RPMI7951 (cell line): ENCODE data around the gene FAU. TPM values are rescaled to one million over a fixed set of nuclear protein-coding genes. Genes with fewer than 3 reads are reported as not detected.

Experiments used
- DNase-seq: peaks from one replicate; pipeline ENCODE4 v3.0.0-alpha.2; 2012; ENCODE audit warnings: low read depth
- total RNA-seq: library from RNA; depleted of rRNA; stranded (reverse); fragments of >200 nt; shearing (Covaris generic); gene quantifications from 2 replicates; pipeline ENCODE4 v1.2.3, GENCODE V29; 2014

Gene FAU
- total RNA-seq, 1 experiment from 2014 or later = 366 TPM

DNA sequence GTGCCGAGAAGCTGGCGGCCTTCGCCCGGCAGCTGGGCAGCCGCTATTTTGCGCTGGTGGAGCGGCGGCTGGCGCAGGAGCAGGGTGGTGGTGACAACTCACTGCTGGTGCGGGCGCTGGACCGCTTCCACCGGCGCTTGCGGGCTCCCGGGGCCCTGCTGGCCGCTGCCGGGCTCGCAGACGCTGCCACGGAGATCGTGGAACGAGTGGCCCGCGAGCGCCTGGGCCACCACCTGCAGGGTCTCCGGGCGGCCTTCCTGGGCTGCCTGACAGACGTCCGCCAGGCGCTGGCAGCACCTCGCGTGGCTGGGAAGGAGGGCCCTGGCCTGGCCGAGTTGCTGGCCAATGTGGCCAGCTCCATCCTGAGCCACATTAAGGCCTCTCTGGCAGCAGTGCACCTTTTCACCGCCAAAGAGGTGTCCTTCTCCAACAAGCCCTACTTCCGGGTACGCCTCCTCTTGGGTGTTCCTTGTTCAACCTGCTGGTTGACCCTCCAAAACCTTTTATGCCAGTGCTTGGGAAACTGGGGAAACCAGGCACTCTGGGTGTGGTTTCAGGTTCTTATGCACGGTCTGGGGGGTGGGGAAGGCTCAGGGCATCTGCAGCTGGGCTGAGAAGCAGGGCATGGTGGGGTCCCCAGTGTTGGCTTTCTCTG is 13.3 kb downstream of the FAU start:
- no peak for DNase-seq

DNA sequence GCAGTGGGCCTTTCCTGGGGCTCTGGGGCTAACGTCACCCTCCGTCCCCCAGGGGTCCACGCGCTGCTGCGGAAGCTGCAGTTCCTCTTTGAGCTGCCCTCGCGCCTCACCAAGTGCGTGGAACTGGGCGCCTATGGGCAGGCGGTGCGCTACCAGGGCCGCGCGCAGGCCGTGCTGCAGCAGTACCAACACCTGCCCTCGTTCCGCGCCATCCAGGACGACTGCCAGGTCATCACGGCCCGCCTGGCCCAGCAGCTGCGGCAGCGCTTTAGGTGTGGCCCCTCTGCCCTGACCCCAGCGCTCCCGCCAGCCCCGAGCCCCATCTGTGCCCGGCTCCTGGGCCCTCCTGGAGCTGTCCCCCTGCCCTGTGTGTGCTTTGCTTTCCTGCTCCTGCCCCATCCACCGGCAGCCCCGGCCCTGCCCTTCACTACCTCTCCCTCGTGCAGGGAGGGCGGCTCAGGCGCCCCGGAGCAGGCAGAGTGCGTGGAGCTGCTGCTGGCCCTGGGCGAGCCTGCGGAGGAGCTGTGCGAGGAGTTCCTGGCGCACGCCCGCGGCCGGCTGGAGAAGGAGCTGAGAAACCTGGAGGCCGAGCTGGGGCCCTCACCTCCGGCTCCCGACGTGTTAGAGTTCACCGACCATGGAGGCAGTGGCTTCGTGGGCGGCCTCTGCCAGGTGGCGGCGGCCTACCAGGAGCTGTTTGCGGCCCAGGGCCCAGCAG is 14.0 kb downstream of the FAU start:
- DNase-seq = no peak

DNA sequence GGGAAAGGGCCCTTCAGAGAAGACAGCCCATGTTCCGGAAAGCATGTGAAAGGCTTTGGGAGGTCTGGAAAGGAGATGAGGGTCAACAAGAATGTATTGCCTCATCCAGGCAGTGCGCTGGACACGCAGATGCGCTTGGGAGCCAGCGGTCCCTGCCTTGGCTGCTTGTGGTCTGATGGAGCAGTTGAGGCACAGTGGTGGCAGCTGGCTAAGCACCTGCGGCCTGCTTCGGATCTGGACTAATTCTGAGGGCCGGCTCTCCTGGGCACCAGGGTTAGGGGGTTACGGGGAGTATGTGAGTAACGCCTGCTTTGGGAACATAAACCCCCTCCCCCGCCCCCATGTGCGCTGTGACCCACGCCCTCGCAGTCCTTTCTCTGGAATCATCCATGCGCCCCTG is 14.9 kb downstream of the FAU start:
- DNase-seq = no peak

DNA sequence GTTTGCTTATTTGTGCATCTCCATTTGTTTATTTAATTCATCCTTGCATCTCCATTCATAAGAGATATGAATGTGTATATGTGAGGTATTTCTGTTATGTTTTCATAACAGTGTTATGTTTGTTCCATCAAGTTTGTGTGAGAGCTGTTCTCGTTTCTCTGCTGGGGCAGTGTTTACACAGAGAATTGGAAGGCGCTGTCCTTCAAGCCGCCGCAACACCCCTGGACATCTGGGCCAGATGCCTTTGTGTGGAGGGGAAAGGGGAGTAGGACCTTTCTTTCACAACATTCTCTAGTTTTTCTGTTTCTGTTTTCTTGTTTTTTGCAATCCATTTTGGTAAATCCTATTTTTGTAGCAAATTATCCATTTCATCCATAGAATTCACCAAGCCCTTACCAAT is 17.3 kb downstream of the FAU start:
- no peak for DNase-seq

DNA sequence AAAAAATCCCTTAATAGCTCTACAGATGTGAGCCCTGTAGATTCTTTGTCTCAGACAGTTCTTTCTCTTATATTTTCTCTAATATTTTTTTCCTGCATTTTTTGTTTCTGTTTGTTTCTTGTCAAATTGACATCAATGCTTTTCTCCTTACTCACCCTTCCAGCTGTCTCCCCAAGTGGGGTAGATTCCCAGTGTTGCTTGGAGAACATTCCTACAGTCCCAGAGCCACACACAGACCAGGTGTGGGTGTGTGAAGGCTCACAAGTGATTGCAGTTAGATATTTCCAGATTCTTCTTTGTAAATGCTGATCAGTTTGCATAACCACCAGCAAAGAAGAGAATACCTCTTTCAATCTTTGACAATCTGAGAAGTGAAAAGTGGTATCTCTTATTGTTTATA is 18.5 kb downstream of the FAU start:
- DNase-seq = no peak

DNA sequence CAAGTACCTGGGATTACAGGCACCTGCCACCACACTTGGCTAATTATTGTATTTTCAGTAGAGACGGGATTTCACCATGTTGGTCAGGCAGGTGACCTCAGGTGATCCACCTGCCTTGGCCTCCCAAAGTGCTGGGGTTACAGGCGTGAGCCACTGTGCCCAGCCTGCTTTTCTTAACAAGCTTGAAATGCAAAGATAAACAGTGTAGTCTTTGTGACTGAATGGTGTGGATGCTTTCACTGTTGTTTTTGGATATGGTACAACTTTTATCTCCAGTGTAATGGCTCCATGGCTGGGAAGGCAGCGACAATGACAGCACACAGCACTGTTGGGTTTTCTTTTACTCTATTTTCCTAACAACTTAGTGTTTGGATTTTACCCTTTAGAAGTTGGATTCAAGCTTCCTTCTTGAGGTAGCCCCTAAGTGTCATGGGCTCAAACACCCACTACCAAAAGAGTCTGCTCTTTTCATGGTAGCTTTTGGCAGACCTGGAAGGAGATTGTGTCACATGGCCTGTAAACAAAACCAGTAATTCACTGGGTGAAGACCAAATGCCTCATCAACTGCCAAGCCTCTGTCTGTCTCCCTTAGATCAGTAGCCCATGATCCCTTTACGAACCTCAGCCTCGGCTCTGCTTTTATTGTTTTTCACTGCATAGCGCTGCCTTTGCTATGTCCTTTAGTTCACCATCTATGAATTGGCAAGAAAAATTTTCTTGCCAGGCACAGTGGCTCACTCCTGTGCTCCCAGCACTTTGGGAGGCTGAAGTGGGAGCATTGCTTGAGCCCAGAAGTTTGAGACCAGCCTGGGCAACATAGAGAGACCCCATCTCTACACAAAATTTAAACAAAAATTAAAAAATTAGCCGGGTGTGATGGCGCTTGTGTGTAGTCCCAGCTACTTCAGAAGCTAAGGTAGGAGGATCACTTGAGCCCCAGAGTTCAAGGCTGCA is 19.5 kb downstream of the FAU start:
- no peak for DNase-seq

DNA sequence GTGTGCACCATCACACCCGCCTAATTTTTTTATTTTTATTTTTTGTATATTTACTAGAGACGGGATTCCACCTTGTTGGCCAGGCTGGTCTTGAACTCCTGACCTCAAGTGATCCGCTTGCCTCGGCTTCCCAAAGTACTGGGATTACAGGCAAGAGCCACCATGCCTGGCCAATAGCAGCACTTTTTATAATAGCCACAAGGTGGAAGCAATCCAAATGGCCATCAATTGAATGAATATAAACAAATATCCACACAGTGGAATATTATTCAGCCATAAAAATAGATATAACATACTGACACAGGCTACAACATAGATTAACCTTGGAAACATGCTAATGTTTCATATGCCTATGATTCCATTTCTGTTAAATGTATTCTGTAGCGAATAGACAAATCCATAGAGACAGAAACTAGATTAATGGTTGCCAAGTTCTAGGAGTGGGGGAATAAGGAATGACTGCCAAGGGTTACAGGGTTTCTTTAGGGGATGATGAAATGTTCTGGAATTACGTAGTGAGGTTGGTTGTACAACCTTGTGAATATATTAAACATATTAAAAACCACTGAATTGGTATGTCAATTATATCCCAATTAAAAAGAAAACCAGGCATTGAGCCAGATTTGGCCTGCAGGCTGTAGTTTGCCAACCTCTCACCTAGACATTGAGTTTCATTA is 21.1 kb downstream of the FAU start:
- DNase-seq = no peak

DNA sequence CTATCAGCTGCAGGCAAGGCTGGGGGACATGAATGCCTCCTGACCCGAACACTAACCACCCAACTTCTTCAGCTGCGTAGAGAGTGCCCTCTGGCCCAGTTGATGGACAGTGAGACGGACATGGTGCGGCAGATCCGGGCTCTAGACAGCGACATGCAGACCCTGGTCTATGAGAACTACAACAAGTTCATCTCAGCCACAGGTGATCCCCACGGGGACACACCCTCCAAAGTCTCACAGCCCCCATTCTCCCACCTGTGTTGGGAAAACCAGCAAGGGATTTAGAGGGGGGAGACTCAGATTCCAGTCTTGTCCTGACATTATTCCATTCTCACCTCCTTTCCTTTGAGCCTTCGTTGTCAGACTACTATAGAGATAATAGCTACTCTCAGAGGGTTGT is 25.0 kb downstream of the FAU start:
- no peak for DNase-seq

DNA sequence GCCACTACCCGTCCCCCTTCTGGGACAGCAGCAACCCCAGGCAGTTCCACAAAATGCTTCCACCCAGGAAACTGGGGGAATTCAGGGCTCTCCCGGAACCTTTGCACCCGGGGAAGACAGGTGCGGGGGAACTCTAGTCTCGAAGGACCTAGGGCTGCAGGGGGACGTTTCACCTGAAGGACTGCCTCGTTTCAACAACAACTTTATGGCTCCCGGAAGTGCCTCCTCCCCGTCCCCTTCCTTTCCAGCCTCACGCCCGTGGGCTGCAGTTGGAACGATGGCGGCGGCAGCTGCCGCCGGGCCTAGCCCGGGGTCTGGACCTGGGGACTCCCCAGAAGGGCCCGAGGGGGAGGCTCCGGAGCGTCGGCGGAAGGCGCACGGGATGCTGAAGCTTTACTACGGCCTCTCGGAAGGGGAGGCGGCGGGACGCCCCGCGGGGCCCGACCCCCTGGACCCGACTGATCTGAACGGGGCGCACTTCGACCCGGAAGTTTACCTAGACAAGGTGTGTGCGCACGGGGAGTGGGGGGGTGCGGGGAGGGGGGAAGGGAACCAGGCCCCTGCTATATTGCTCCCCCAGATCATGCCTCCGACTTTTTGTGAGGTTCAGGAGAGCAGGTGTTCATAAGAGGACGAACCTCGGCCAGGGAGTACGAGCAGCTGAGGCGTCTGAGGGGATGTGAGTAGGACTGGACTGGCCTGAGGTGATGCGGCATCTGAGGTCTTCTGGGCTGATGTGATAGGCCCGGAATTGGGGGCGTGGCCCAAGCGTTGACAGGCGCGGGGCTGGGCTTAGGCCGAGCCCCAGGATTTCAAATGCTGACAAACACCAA is 25.7 kb downstream of the FAU start, which contains the start of gene VPS51:
VPS51 (plus strand) TSS at position 241 of the 833 bp plus-strand sequence; CDS start at position 278, 37 bp downstream.
- DNase-seq = peak; percentile 89

DNA sequence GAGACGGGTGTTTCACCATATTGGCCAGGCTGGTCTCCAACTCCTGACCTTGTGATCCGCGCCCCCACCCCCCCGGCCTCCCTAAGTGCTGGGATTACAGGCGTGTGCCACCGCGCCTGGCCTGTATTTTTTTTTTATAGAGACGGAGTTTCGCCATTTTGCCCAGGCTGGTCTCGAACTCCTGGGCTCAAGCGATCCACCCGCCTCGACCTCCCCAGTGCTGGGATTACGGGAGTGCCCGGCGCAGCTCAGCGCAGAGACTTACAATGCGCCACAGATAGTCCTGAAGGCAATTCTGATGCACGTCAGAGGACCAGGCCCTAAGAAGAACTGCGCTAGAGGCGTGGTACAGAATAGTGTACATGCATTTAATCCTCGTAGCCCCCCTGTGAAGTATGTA is 26.5 kb downstream of the FAU start:
- DNase-seq = no peak

DNA sequence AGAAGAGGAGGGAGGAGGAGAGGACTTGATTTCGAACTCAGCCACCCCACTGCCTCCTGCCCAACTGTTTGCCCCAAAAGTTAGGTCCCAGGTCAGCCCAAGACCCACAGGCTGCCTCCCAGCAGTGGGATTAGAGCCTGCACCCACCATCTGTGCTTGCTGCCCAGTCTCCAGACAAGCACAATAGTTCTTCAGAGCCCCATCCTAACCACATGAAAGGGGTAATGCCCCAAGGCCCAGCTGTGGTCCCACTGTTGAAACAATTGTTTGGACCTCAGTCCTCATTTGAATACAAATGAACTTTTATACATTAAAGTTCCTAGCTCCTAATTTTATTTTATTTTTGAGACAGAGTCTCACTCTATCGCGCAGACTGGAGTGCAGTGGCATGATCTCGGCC is 31.3 kb downstream of the FAU start:
- DNase-seq = no peak

DNA sequence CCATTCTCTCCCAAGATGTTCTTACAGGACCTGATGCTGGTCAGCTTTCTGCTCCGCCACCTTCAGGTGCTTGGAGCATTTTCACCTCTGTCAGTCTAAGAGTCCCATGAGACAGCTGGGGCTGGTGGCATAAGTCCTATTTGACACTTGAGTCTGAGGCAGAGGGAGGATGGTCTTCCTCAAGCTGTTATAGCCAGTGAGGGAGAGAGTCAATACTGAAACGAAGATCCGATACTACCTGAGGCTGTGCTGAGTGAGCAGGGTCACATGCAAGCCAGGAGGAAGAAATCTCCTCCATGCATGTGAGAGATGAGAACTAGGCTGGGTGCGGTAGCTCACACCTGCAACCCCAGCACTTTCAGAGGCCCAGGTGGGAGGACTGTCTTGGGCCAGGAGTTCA is 32.3 kb downstream of the FAU start:
- no peak for DNase-seq

DNA sequence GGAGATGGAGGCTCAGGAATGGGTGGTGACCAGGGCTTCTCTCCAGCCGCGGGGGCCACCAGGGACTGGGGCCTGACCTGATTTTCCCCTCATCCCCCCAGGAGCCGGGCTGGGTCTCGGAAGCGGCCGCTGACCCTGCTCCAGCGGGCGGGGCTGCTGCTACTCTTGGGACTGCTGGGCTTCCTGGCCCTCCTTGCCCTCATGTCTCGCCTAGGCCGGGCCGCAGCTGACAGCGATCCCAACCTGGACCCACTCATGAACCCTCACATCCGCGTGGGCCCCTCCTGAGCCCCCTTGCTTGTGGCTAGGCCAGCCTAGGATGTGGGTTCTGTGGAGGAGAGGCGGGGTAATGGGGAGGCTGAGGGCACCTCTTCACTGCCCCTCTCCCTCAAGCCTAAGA is 34.1 kb downstream of the FAU start:
- no peak for DNase-seq

DNA sequence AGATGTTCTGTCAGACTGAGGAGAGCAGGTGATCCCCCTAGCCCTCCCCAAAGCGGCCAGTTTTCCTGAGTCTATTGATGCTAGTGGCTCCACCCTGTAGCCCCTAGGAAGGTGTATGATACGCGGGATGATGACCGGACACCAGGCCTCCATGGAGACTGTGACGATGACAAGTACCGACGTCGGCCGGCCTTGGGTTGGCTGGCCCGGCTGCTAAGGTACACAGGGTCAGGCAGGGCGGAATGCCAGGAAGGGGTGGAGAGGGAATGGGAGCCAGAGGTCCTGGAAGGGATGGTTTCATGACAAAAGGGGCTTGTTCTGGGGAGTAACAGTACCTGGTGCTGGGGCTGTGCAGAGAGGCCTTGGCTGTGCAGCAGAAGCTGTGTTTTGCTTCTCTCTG is 34.7 kb downstream of the FAU start:
- DNase-seq = no peak

DNA sequence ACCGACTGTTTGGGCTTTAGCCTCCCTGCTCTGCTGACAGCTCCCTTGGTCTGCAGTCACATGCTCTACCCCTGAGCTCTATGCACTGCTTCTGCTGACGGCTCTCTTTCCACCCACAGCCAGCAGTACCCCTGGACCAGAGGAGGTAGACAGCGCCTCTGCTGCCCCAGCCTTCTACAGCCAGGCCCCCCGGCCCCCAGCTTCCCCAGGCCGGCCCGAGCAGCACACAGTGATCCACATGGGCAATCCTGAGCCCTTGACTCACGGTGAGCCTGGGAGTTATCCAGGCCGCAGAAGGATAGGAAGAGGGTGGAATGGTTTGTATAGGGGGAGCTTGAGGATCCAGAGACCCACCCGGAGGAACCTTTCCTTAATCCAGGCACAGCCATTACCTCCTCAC is 35.1 kb downstream of the FAU start:
- DNase-seq = no peak

DNA sequence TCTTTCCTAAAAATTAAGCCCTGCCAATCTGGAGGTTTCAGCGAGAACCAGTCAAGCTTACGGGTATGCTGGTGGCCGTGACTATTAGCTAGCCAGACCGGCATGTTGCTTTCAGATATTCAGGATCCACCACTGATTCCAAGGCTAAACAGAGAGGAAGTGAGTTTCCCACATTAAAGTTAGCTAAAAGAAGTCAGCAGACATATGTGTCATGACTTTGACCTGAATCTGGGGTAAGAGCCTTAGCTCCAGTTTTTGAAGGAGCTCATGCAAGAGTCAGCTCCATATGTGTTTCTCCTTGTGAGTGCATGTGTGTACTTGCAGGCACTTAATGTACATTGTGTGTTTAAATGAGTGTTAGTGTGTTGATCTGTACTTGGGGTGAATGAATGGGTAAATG is 36.5 kb downstream of the FAU start:
- no peak for DNase-seq

DNA sequence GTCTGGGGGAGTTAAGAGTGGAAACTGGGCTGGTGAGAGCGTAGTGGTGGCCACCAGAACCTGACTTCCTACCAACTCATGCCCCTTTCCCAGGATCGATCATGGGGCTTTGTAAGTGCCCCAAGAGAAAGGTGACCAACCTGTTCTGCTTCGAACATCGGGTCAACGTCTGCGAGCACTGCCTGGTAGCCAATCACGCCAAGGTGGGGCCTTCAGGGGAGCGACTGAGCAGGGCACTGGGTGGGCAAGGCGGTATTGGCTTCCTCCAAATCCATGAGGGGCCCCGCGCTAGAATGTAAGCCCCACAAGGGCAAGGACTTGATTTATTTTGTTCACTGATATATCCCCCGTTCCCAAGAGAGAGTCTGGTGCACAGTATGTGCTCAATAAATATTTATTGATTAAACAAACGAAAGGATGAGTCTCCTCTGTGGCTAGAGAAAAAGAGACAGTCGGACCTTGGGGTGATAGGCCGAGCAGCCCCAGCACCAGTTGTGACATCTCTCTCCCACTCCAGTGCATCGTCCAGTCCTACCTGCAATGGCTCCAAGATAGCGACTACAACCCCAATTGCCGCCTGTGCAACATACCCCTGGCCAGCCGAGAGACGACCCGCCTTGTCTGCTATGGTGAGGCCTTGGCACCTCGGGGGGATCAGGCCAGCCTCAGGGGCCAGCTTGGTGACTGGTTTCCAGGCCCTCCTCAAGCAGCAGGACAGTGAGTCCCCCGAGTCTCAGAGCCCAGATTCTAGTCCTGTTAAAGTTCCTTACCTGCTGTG is 37.1 kb downstream of the FAU start:
- no peak for DNase-seq

DNA sequence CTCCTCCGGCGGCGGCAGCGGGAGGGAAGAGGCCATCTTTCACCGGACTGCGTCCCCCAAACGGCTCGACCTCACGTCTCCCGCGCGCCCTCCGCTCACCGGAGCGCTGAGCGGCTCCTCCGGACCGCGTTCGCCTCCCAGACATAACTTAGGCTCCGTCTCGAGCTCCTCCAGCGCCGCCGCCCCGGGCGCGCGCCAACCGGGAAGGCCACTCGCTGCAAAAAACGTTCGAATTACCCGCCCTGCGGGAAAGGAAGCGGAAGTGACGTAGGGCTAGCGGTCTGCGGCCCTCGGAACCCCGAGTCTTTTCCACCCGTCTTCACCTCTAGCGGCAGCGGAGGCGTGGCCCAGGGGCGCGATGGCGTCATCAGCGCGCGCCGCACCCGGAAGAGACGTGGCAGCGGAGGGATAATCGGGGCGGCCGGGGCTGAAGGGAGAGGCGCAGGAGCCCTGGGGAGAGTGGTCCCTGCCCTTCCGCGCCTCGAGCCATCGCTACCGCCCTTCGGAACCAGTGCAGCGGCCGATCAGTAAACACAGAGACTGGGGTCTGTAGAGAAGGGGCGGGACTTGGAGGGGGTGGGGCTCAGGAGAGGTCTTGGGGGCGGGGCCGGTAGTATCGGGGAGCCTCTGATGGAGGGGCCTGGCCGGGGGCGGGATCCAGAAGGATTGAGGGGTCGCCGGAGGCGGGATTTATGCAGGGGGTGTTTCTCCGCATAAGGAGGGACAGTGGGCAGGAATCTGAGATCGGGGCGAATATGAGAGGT is 37.9 kb downstream of the FAU start, which contains the start of the genes CDCA5 and ZFPL1:
CDCA5 (minus strand) TSS at position 207 of the 764 bp plus-strand sequence; CDS start at position 145, 62 bp downstream.
ZFPL1 (plus strand) TSS at position 389 of the 764 bp plus-strand sequence. CDS start 477 bp downstream, outside the sequence.
- peak; percentile 94 for DNase-seq
